ENCODE data around the gene SLC1A7.

SLC1A7 gene

DNA sequence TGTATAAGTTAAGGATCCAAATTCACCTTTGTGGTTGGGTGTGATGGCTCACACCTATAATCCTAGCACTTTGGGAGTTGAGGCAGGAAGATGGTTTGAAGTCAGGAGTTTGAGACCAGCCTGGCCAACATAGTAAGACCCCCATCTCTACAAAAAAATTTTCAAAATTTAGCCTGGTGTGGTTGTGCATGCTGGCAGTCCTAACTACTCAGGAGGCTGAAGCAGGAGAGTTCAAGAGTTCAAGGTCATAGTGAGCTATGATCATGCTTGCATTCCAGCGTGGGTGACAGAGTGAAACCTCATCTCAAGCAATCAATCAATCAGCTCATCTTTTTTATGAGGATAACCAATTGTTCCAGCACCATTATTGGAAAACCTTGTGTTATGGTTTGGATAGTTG lies 16.5 kb upstream of the SLC1A7 start:
- no peak for DNase-seq

DNA sequence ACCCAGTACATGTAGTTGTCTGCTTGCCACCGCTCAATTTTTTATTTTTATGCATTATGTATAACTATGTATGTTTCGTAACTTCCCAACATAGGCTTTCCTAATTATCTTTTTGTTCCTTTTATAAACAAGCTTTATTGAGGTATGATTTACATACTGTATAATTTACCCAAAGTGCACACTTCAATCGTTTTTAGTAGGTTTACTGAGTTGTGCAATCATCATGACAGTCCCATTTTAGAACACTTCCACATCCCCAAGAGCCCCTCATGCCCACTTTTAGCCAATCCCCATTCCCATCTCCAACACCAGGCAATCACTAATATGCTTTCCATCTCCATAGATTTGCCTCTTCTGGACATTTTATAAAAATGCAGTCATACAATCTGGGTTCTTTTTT lies 14.3 kb upstream of the SLC1A7 start:
- DNase-seq: no peak

DNA sequence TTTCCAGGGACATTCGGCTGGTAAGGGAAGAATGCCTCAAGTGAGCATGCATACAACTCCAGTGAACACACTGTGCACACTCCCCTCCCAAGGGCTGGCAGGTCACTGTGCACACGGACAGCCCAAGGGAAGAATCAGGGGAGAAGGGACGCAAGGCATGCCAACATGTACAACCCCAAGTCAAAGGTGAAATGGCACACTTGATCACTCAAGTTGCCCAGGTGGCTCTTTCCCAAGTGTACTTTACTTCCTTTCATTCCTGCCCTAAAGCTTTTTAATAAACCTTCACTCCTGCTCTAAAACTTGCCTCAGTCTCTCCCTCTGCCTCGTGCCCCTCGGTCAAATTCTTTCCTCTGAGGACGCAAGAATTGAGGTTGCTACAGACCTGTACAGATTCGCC lies 13.5 kb upstream of the SLC1A7 start:
- DNase-seq: no peak

DNA sequence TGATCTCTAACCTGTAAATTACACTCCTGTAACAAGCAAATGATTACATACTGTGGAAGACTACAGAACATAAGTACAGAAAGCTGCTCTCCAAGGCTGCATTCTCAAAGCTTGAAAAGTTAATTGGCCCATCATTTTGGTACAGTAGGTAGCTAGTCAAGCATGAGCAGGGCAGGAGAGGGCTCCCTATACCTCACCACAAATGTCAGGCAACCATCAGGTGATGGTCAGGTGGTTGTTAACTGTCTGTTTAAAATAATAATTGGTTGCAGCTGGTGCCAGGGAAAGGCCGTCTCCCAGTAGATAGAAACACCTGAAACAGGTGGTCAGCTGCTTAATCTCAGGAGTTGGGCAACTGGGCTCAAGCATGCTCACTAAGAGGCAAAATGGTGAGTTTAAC lies 13.1 kb upstream of the SLC1A7 start:
- no peak for DNase-seq

DNA sequence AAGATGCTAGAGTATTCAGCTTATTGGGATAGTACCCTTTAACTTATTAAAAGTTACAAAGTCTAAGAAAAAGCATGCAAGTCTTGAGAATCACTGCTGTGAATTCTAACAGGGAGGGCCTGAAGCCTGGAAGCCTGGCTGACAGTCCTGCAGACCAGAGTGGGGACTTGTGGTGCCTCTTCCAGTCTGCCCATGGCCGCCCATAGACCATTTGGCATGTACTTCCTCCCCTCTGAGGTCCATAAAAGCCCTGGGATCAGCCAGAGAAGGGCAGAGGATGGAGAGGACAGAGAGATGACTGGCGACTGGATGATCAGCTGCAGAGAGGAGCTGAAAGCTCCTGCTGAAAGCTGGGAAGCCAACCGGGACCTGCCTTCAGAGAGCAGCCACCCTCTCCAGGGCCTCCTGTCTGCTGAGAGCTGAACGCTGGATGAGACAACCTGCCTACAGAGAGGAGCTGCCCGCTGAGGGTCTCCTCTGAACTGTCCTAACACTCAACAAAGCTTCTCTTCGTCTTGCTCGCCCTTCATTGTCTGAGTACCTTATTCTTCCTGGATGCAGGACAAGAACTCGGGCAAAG lies 12.5 kb upstream of the SLC1A7 start:
- DNase-seq: no peak

DNA sequence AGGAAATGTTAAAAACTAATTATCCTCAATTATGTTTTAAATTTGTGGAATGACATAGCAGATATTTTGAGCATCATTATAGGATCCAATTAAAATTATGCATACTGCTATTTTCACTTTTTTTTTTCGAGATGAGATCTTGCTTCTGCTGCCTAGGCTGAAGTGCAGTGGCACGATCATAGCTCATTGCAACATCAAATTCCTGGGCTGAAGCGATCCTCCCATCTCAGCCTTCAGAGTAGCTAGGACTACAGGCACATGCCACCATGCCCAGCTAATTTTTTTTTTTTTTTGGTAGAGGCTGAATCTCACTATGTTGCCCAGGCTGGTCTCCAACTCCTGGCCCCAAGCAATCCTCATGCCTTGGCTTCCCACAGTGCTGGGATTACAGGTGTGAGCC lies 11.3 kb upstream of the SLC1A7 start:
- DNase-seq: no peak

DNA sequence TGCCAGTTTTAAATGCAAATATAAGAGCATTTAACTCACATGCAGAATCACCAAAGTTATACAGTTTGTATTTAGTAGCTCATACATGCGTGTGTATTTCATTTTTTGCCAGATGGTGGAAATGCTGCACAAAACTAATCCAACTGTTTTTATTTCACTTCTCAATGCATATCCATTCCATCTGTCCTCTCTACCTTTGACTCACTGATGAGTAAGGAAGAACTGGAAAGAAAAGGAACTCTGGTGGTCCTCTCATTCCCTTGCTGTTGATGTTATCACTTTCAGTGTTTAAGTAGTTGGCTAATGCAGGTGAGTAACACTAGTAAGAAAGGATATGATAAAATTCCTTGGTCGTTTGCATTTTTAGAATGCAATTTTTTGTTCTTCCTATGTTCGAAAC lies 5.7 kb upstream of the SLC1A7 start:
- no peak for DNase-seq

DNA sequence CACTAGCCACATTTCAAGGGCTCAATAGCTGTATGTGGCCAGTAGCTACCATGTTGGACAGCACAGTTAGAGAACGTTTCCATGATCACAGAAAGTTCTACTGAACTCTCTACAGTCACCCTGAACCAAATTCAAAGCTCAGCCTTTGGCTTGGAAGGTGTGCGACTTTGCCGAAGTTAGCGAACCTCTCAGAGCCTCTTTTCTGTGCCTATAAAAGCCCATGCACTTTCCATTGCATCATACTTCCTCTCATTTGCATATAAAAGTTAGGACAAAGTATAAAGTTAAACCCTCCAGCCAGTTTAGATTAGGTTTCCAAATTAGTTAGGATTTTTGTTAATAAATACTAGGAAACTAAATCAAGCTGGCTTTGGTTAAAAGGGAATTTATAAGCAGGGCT lies 4.7 kb upstream of the SLC1A7 start:
- DNase-seq: no peak

DNA sequence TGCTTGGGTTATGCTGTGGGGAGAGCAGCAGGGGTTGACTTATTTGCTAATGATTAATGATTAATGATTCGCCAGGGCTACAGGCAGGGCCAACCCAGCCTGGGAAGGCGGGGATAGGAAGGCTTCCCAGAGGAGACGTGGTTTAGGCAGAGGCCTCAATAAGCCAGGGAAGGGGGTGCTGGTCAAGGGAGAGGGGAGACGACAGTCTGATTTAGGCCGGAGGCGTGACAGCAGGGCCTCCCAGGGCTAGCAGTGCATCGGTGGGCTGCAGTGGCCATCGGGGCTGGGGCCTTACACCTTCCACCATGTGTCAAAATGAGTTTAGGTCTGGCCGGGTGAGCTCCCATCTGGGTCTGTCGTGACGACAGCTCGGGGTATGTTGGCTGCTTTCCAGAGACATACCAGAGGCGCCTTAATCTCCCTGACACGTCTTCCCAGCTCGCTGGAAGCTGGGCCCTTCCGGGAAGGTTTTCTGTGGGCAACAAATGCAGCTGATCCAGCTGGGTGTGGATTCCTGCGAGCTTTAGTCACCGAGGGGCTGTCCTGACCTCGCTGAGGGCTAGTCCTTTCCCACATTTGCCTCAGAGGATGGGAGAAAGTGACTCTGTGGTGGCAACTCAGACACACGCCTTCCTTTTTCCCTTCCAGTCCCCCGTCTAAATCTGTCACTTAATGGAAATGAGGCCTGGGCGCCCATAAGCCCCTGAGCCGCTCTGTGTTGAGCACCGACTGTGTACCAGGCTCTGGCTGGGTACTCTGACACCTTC lies 3.7 kb upstream of the SLC1A7 start:
- no peak for DNase-seq

DNA sequence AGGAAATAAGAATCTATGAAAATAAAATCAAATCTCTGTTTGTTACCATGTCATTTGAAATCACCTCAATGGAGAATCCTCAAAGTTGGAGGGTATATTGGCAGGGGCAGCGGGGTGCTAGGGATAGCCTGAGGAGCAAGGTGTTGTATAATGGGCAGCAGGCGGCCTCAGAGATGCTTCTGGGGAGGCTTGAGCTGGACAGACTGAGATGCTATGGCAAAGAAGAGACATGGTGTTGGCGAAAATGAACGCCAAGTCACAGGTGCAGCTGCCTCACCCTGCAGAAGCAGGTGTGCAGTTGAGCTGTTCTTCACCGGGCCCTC lies 3.1 kb upstream of the SLC1A7 start:
- DNase-seq: no peak

DNA sequence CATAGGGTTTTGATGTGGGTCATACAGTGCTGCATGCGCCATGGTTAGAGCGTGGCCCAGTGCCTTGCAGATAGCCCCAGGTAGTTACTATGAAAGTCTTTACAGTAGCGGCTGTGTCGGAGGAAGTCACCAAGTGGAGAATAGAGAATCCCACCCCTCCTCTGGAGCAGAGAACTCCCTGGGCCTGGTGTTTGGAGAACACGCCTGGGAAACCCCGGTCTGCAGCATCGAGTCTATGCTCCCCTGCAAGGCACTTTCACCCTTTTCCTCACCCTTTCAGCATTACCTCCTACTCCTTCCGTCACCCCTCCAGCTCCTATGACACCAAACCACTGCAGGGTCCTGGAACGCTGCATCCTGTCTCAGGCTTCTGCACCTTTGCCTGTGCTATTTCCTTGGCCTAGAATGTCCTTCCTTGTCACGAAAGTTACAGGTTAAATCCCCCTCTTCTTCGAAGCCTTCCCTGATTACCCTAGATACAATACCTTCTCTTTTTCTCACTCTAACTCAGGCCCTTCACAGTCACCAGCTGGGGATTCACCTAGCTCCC lies 2.7 kb upstream of the SLC1A7 start:
- DNase-seq: no peak

DNA sequence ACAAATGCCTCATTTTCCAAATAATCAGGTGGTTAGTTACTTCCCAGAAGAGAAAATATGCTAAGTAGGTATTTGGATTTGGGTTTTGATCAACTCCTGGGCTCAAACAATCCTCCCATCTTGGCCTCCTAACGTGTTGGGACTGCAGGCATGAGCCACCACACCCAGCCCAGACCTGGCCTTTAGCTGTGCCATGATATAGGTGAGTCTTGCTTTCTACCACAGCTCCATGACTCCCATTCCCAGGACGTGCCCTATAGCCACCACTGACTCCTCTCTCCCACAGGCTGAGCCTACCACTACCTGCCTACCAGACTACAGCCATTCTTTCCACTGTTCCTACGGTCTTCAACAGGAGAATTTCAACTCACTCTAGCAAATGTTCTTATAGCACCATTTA lies 1.8 kb upstream of the SLC1A7 start:
- DNase-seq: no peak

DNA sequence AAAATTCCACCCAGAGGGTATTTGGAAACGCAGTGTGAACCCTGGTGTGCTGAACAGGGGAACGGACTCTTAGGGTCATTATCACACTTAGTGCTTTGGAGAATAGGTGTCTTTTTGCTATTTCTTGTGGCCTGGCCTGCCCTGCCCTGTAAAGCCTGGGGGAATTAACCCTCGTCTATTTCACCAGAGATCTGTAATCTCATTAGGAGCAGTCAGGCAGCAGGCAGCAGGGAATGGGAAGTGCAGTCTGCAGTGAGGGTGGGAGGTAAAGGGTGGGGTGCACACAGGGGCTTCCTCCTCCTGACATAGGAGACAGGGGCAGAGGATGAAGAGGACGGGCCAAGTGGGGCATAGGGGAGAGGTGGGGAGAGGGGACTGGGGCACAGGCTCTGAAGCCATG lies 1.1 kb upstream of the SLC1A7 start:
- DNase-seq: no peak

DNA sequence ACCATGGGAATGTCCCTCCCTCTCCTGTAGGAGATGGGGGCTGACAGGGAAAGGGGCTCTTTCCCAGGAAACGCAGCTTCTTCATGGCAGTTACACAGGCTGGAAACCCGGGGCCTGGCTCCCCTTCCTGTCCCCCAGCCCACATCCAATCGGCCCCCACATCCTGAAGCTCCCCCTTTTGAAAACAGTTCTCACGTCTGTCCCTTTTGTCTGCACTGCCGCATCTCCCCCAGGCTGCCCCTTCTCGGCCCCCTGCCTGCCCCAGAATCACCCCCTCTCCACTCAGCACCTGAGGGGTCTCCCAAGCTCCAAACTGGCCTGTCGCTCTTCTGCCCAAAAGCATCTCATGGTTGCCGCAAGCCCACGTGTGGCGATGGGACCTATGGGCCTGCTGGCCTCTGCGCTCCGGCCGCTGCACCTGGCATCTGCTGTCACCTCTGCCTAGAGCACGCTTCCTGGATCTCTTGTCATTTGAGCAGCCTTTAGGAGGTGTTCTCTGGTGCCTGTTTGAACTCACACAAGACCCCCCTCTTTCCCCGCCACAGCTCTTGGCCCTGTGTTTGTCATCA lies 867 bp downstream of the SLC1A7 start:
- DNase-seq: no peak

DNA sequence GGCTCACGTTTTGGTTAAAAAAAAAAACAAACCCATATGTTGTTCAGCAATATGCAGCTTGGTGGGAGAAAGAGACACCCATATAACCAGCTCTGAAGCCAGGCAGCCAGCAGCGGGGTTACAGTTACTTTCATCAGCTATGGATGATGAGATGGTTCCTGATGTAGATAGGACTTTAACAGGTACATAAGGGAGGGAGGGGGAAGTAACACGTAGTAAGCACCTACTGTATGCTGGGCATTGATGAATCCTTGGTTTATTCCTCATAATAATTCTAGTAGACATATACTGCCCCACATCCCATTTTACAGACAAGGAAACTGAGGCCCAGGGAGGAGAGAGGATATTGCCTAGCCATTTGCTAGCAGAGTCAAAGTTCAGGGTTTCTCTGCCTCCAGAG lies 2.0 kb downstream of the SLC1A7 start:
- DNase-seq: no peak

DNA sequence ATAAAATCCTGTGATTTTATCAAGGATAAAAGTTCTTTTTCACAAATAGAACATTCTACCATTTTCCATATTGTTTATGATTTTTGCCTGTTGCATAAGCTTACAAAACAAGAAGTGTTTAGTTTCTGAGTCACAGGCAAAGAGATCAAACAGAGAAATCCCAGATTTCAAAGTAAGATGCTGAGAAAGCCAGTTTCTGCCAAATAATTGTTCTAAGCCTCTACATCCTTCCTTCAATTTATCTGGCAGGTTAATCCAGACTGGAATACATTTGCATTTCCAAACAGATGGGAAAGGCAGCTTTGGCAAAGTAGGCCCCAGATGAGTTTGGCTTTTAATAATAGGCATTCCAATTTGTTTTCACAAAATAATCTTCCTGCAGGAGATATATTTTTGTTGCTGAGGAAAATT lies 2.5 kb downstream of the SLC1A7 start:
- no peak for DNase-seq

DNA sequence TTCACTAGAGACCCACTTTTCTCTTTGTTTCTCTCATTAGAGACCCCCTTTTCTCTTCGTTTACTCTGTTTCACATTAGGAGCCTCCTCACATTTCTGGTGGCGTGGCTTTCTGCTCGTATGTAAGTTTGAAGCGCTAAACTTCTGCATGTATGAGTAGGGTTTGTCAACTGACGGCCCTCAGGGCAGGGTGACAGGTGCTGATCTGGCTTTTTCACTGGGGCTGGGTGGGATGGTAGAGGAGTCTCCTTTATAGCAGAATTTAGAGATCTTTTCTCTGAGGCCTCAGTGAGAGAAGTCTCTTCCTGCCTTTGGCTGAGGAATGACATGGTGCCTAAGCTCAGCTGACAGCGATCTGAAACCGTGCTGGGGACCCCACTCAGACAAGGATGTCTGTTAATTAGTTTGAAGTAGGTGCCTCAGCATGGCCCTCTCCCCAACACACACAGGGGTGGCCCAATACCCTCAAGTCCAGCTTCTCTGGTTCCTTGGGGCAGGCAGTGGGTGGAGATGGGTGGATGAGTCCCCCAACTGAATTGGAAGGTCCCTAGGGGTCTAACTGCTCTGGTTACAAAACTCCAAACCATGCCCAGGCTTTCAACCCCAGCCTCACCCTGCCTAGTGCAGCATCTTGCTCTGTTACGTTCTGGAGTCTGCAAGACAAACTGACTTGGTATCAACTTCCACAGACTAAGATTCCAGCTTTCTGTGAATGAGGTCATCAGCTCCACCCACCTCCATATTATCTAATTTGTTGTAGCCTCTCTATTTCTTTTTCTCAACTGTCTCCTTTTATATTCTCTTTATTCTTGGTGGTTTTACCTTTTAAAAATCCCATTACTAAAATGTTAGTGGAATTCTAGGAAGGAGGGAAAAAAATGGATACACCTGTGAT lies 3.2 kb downstream of the SLC1A7 start:
- no peak for DNase-seq

DNA sequence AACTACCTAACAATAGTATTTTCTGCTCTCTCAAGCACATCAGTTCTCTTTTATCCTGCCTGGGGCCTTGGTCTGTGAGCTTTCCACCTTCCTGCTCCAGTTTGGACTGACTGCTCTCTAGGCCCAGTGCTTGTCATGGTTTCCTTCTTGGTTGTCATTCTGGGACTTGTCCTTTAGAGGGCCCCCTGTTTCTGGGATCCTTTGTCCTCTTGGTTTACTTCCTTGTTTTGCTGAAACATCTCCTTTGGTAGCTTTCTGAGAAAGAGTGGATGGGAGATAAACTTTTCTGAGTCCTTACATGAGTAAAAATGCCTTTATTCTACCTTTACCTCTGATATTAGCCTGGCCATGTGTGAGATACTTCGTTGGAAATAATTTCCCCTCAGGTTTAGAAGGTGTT lies 4.7 kb downstream of the SLC1A7 start:
- DNase-seq: no peak

DNA sequence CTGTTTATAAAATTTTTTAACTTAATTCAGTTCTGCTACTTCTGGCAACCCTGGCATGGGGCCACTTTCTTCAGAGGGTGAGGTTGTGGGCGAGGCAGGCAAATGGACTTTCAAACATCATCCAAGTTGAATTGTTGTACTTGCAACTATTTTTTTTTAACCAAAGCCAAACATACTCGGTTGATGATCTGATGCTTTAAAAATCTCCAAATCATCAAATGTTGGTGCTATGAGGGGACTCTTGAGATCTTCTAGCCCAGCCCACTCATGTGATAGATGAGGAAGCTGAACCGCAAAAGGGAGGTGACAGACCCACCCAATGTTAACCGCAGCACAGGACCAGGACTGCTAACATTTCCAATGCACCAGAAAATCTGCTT lies 6.7 kb downstream of the SLC1A7 start:
- no peak for DNase-seq

DNA sequence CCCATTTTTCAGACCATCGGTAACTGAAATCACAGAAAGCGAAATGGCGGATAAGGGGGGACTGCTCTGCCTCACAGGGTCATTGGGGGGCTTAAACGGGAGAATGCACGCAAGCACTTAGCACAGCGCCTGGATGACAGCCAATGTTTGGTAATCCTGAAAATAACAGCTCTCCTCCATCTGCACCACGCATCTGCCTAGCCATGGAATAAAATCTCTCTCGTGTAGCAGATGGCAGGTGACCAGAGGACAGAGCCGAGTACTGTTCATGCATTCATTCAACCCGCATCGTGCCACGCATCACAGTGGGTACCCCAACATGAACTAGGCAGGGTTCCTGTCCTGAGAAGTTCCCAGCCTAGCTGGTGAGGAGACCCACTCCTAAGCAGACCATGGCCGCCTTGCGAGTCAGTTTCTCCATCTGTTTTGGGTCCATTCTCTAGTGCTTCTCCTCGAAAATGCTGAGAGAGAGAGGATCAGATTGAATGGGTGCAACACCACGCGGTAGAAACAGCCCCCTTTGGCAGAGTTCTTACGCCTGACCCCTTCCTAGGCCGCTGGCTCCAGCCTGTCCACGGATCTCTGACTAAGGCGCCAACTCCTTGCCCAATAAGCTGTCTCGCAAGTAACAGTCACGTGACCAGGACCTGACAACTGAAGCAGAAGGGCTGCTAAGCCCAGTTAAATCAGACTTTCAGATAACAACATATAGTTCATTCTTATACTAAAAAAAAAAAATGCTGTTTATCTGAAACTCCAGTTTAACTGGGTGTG lies 7.3 kb downstream of the SLC1A7 start:
- no peak for DNase-seq

DNA sequence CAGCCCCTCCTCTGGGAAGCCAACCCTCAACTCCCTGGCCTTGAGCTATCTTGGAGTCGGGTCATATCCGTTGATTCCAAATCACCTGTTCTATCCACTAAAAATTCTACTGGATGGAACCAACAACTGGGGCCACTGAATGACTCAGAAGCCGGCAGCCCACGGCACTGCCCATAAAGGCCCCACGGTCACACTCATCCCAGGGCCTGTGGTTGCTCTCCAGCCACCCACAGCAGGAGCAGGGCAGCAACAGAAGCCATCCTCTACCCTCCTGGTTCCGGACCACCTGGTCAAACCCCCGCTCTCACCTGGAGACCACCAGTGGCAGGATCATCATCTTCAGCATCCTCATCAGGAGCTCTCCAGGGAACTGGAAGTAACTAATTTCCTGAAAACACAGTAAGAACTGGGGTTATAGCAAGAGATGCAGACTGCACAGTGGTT lies 8.4 kb downstream of the SLC1A7 start:
- no peak for DNase-seq

DNA sequence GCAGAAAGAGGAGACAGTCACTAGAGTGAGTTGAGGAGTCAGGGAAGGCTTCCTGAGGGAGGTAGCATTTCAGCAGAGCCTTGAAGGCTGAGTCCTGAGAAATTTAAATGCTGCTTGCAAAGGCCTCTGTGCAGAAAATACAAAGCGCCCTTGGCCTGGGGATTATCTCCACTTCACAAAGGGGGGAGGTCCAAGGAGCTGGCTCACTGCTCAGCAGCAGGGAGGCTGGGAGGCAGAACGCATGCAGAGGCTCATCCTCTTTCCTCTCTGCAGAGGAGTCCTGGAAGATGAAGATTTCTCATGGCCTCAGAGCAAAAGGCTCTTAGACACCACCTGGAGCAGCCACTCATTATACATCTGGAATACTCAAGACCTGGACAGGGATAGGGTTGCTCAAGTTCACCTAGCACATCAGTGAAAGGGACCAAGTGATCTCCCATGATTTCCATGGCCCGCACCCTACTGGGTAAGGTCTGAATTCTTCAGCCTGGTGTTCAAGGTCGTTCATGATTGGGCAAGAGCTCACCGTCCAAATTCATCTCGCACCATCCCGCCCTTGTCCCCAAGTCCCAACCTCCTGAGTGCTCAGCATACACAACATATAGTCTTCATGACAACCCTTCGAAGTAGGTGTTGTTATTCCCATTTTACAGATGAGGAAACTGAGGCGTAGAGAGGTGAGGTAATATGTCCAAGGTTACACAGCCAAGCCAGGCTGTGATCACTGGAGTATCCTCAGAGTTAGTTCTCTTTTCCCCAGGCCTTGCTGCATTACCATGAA lies 9.0 kb downstream of the SLC1A7 start:
- no peak for DNase-seq

Measured in KG1 (cell line).